ENCODE data around the gene TMEM35B.
"Not testable (repeated sequence)": the region's sequence is repeated elsewhere in the genome, so short reads cannot be mapped to it uniquely, and the experiment has no call there.

Gene TMEM35B

DNA sequence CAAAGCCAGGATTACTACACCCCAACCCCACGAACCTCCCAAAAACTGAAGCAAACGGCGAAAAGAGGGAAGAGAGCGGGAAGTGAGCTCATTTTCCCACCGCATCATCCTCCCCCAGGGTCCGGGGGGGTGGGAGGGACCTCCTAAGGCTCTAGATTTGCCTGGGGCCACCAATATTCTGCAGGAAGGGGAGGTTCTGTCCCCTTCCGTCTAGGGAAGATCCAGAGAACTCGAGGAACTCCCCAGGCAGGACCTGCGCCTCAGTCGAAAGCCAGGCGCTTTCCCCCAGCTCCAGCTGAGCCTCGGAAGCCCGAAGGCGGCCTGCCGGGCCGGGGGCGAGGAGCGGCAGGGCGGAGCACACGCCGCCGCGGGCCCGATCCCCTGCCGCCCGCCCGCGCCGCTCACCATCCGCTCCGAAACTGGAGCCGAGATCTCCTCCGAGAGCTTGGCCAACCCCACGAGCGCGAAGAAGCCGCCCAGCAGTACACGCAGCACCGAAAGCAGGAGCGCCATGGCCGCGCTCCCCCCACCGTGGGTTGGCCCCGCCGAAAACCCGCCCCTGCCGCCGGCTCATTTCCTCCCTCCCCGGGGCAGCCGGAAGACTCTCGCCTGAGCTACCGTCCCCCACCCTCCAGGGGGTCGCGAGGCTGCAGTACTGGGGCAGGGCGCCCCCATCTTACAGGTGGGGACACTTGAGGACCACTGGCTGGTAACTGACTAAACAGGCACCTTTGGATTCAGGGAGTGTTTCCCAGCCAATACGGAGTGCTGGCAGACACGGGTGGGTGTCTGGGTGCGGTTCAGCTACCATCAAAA, at the start of gene TMEM35B:
TMEM35B (minus strand) TSS at position 555 of the 816 bp plus-strand sequence; CDS start at position 513, 42 bp downstream.
- peak; percentile 85 for DNase-seq

DNA sequence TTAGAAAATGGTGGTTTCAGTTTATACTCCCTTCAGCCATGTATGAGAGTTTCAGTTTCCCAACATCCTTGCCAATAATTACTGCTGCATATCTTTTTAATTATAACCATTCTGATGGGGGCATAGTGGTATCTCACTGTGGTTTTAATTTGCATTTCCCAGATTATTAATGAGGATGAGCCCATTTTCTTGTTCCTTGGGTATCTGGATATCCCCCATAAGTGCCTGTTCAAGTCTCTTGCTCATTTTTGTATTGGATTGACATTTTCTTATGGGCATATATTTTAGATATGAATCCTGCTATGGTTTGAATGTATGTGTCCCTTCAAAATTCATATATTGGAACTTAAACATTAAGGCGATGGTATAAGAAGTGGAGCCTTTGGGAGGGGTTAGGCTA, 48.2 kb upstream of the TMEM35B start:
- DNase-seq = no peak

DNA sequence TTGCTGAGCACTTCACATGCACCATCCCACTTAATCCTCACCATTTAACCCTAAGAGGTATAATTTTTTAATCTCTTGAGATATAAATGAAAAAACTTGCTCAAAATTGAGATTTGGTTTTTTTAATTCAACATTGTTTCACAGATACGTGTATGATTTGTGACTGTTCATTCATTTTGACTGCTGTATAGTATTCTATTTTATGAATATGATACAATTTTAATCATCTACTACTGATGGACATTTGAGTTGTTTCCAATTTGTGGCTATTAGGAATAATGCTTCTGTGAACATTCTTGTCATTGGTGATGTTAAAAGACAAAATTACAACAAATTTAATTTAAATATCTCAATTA, 47.2 kb upstream of the TMEM35B start:
- DNase-seq = no peak

DNA sequence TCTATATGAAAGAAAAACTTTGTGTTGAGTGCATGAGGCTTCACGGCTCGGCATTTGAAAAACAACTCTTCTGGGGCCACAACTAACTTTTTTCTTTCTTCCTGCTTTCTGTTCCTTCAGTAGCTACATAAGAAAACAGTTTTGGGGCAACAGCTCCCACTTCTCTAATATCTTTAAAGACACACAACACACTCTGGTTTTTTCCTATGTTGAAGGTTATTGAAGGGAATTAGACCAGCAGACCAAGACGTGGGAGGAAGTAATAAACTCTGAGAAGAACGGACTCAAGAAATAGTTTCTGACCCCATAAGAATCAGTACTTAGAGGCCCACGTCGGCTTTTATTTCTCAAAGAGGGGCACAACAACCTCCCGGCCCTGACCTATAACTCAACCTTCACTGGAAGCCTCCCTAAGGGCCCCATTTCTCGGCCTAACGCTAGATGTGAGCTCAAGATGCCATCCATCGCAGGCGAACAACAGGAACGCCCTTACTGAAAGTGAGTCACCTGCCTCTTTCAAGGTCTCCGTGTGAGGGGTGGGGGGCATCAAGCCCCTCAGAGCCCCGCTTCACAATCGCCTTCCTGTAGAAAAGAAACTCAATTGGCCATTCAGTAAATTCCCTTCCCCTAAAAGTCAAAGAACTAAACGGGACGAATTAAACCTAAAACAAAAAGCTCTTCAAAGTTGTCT, 45.8 kb upstream of the TMEM35B start:
- DNase-seq = peak; percentile 57

DNA sequence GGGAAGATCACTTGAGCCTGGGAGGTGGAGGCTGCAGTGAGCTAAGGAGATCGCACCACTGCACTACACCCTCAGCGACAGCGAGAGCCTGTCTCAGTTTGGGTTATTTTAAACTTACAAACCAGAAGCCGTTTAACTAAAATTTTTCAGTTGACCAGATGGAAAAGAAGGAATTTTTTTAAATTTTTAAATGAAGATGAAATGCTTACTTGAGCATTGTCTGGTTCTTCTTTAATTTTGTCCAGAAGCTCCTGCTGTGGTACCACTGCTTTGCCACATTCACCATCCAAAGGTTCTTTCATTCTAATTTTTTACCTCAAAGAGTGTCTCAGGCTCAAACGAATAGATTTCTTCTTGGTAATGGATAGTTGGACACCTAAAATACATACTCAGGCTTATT, 45.2 kb upstream of the TMEM35B start:
- no peak for DNase-seq

DNA sequence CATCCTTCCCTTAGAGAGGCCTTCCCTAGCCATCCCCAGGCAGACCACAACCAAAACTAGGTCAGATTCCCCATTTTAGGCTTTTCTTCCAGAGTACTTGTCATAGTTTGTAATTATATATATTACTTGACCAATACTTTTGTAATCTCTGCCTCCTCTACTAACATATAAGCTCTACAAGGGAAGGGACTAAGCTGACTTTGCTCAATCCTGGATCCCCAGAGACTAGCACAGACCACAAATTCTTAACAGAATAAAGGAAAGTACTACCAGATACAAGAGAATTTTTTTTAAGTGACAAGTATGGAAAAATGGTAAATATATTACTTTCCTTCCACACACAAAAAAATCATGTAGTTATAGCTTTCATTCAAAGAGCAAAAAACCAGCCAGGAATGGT, 44.6 kb upstream of the TMEM35B start:
- no peak for DNase-seq

DNA sequence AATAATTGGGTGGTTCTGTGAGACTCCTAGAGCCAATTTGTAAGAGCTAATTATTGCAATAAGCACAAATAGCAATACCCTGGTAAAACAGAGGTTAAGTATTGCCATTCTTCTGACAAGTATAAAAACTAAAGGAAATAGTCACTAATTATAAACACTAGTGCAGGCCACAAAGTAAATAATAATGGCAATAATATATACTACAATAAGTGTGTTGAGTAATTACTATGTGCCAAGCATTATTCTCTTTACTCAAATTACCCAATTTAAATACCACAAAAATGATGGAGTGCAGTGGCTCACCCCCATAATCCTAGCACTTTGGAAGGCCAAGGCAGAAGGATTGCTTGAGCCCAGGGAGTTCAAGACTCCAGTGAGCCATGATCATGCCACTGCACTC, 31.3 kb upstream of the TMEM35B start:
- no peak for DNase-seq

DNA sequence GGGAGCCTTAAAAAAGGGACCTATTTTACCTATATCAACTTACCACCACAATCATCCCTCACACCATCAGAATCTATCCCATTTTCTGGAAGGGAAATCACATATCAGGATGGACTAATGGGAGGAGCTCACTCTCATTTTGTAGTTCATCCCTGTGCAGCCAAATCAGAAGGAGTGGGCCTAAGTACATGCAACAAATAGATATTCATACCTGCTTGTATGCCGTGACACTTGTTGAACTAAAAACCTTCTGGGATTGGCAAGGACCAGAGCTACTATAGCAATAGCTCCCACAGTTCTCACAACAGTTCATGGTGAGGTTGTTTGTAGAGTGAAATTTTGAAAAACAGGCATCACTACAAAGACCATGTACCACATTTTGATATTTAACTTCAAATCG, 29.3 kb upstream of the TMEM35B start:
- DNase-seq = no peak

DNA sequence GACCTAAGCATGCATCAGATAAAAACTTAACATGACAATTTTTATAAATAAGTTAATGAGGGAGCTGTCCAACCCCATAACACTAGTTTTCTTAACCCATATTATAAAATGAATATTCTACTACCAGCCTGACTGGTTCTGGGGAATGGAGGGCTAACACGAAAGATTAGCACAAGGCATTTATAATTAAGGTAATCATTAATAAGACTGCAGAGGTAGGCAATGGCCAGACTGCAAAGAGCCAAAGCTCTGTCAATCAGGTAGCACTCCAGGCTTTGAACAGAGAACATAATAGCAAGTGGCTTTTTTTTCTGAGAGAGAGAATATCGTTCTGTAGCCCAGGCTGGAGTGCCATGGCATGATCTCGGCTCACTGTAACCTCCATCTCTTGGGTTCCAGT, 20.6 kb upstream of the TMEM35B start:
- DNase-seq = no peak

DNA sequence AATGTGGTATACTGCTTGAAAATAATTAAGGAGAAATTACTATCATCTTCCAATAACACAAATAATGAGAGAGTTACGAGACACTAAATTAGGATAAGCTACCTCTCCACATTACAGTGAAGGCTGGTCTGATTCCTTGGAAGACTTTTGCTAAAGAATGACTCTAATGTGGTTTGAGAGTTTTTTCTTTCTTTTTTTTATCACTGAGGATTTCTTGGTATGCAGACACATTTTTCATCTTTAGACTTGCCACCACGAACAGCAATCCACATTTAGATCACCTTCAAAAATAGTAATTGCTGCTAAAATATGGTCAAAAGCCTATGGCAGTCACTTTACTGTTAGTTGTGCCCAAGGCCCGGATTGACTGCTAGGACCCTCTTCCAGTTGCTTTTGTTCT, 16.6 kb upstream of the TMEM35B start:
- no peak for DNase-seq

DNA sequence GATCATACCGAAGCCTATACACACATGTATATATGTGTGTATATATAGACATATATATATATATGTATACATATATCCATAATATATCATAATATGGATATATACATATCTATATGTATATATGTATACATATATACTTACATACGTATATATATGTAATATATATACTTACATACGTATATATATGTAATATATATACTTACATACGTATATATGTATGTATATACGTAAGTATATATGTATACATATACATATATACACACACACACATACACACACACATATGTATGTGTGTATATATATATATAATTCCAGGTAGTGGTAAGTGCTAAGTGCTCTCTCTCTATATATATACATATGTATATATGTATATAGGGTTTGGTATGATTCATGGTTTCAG, 9.7 kb upstream of the TMEM35B start:
- DNase-seq = no peak

DNA sequence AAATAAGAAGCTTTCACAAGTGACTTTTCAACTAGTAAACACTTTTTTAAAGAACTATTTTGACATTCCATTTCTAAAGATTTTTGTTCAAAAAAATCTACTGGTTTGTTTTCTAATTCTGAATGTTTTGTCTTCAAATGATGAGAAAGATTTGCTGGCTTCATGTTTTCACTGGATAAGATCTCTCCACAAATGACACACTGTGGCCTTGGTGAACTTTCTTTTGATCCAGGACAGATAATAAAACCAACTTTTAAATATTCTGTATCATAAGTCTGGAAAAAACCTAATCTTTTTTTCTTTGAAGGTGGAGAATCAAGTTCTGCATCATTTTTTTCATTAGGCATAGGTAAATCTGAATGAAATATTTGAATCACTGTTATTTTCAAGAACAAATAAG, 3.4 kb upstream of the TMEM35B start:
- no peak for DNase-seq

DNA sequence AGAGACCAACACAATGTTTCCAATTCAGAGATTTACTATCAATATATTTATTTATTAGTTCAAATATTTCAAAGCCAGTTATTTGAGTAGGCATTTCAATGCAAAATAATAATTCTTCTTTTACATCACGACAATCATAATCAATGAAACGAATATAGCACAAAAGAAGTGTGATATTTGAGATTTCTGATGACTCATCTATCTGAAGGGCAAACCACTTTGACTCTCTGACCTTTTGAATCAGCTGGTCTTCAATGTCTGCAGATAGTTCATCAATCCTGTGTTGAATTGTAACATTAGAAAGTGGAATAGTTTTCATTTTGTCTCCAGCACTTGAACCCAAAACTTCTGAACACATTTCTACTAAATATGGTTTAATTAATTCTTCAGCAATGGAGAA, 3.0 kb upstream of the TMEM35B start:
- DNase-seq = no peak

DNA sequence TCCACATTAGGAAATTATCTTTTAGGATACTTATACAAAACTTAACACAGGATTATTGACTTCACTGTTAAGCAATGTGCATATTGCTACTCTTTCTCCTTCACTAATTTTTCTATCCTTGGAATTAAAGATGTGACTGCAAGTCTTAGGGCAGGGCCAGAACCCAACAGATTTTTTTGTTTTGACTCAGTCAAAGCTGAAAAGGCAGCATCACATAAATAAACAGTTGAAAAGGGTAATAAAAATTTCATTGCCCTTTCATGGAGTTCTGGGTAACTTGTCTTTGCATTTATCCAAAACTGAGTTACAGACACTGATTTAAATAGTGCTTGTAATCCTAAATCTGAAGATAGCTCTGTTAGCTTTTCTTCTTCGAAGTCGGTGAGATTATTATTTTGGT, 1.9 kb upstream of the TMEM35B start:
- no peak for DNase-seq

DNA sequence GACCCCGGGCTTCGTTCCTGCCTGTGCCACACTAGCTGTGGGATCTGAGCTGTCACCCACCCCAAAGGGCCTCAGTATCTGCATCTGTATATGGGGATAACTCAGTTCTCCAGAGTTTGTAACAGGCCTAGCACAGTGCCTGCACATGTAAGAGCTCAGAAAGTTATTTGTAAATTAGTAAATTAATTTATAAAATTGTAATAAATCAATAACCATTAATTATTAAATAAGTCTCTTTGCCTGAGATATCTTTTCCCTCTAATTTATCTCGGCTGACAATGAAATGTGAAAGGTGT, 410 bp upstream of the TMEM35B start:
- DNase-seq = not testable (repeated sequence)

DNA sequence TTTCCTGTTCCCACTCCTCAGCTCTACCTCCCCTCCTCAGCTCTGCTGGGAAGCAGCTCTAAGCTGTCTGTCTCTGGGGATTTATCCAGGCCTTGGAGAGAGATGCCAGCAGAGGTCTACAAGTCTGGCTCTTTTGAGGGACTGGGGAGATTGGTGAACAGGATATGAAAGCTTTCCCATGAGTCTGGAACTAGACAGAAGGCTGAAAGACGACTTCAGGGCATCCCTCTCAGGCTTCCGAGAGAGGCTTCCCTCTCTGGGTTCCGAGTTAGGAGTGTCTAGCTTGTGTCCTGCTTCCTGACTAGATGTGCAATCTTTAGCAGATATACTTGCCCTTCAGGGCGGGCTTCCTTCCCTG, 733 bp downstream of the TMEM35B start:
- no peak for DNase-seq

DNA sequence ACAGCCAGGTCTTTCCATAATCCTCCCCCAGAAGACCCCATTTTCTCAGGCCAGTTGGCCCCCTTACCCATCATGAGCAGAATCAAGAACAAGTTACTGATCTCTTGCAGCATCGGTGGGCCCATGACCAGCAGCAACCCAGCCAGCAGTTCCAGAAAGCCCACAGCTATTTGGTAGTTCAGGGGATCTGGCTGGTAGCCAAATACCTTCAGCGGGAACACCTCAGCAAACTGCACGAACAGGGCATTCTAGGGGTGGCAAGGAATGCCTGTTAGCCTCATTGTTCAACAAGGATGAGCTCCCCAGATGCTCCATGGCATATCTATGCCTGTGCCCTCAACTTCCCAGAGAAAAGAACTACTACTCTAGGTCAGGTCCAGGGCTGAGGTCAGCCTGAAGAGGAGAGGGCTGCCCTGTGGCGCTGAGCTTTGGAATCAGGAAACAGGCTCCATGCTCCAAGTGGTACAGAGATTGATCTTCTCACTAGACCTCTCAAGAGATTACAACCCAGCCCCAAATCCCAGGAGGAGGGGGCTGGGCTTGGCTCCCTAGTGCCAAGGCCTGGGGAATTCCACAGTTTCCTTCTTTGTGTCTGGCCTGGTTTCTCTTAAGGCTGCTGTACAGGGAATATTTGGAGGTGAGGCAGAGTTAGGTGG, 1.3 kb downstream of the TMEM35B start:
- DNase-seq = no peak

DNA sequence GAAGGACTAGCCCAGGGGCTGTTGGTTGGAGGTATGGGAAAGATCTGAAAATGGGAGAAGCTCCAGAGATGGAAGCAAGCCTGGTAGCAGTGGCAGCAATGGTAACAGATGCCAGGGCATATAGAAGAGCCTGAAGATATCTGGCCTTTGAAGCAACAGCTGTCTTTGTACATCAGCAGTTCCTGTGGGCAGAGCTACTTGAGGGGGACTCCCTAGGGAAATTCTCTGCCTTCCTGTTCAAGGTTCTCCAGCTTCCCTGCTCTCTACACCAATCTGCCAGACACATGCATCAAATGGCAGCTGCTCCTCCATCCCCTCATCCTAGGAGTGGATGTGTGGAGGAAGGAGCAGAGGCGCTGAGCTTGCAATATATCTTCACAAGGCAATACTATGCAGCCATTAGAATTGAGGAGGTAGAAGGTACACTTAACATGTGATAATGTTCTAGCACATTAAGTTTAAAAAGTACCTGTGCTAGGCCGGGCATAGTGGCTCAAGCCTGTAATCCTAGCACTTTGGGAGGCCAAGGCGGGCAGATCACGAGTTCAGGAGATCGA, 2.2 kb downstream of the TMEM35B start:
- no peak for DNase-seq

DNA sequence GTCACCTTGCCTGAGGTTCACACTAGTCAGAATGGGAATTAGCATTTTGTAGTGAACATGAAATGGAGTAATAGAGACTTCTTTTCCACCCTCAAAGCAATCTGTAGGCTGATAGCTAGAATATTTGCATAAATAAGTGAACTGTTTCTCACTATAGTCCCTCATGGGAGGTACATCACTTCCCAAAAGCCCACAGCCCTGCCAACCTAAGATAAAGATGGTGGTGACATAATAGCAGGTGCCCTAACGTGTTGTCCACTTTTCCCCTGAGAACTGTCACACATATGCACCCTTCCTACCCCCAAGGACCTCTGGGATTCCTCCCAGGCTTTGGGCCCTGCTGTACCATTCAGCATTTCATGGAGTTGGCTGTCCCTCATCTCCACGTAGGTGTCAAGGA, 4.4 kb downstream of the TMEM35B start:
- no peak for DNase-seq

DNA sequence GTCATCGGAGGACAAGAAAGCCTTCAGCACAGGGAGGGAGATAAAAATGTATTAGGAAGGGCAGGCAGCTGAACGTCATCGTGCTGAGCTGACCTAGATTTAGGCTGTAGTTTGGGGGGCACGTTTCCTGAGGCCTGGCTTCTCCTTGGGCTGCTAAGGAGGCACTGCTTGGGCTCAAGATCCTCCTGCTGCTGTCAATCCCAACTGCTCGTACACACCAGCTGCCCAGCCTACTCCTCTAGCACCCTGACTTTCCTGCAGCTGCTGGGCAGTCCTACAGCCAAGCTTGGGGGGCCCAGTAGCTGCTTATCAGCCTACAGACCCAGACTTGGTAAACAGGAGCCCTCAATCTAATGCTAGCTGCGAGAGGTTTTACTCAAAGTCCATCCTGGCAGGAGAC, 6.2 kb downstream of the TMEM35B start:
- no peak for DNase-seq

DNA sequence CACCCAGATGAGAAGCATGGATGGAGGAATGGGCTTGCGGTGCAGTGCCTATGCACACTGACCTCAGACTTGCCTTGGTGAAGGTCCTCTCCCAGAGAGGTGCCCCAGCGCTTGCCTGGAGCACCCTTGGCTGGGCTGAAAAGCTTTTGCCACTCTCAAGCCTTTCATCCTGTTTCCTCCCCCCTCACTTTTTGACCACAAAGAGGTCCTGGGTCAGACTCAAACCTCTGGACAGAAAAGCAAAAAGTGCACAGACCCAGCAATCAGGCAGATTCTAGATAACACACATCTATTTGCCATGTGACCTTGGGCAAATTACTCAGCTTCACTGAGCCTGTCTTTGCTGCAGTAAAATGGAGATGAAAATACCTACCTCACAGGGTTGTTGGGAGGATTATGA, 7.3 kb downstream of the TMEM35B start:
- DNase-seq = no peak

DNA sequence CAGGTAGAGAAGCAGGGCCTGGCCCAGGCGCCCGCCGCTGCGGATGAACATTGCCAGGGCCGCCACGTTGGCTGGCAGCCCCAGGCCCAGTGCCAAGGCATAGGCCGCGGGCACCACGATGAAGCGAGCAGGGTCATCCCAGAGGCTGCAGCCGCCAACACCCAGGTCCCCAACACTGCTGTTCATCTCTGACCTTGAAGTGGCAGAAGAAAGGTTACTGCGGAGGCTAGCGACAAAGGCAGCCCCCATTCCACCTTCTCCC, 8.0 kb downstream of the TMEM35B start:
- no peak for DNase-seq

DNA sequence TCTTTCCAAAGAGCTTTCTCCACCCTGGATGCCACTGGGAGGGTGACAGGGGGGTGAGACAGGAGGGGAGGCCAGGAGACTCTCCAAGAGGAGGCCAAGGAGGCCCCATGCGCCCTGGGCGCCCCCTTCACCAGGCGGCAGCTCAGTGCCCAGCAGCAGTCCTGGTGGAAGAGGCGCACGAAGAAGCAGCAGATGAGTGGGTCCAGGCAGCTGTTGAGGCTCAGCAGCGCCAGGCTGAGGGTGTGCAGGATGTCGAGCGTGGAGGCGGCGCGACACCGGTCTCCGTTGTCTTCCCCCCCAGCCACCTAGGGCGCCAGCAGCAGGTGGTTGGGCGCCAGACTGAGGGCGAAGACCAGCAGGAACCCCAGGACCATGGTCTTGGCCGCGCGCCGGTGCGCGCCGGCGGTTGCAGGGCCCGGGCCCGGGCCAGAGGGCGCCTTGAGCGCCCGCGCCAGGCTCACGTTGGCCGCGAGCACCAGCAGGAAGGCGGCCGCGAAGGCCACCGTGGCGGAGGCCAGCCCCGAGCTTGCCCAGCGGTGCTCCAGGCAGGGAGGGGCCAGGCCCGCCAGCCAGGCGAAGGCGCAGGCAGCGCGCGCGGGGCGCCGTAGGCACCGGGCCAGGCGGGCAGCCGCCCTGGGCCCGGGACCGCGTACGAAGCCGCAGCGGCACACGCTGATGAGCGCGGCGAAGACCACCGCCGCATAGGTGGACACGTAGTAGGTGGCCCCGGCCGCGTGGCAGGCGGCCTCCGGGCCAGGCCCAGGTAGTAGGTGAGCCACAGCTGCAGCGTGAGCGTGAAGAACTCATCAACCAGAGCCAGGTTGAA, 8.6 kb downstream of the TMEM35B start:
- no peak for DNase-seq

DNA sequence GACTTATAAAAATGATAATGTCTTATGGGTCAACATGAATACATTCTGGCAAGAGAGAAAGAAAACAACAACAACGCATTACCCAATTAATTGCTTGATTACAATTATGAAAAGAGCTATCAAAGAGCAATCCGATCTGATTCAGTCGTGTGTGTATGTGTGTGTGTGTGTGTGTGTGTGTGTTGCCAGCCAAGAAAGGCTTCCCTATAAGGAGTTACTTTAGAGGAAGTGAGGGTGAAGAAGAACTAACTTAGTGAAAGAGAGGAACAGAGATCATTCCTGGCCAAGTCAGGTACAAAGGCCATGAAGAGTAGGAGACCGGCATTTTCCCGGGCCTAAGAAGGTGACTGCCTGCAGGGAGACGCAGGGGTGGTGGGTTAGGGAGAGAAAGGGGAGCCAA, 9.4 kb downstream of the TMEM35B start:
- DNase-seq = no peak

Measured in activated T-cell treated with anti-CD3 and anti-CD28 coated beads, Interleukin-2, amount 50 U/mL, for 1 hour (primary cell).